Gastrocnemius medialis (tissue), 4 donors: ENCODE results near the gene STRN3.

Experiments
- POLR2A ChIP-seq, 2 donors: fragments of 450-650 bp; IDR thresholded peaks; one replicate each; pipeline ENCODE4 v1.6.1; 2017; ENCODE audit warnings: antibody characterized with exemption in 2 of 2, mild to moderate bottlenecking in 2 of 2, moderate library complexity in 2 of 2
- TF ChIP-seq, protein P1 (sequence below), 5 experiments: fragments of 450-650 bp in 3 of 5; fragments of 200-600 bp in 2 of 5; sonication (generic) in 2 of 5; IDR thresholded peaks in 4 of 5; conservative IDR thresholded peaks in 1 of 5; 1 replicate in 4 of 5; 2 replicates in 1 of 5; pipeline ENCODE4 v1.5.1; 2016 to 2019; ENCODE audit warnings: antibody characterized with exemption in 5 of 5, mild to moderate bottlenecking in 3 of 5, moderate library complexity in 3 of 5

DNA sequence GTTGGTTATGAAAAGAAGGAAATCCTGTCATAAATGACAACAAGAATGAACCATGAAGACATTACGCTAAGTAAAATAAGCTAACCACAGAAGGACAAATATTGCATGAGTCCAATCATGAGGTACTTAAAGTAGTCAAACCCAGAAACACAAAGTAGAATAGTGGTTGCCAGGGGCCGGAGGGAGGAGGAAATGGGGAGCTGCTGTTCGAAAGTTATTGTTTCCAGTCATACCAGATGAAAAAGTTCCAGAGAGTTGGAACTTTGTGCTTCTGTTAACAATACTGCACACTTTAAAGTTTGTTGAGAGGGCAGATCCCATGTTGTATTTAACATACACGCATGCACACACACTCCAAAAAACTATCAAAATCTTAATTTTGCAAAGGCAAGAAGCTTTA lies 82.5 kb downstream of the STRN3 start:
- TF ChIP-seq, protein P1, sequence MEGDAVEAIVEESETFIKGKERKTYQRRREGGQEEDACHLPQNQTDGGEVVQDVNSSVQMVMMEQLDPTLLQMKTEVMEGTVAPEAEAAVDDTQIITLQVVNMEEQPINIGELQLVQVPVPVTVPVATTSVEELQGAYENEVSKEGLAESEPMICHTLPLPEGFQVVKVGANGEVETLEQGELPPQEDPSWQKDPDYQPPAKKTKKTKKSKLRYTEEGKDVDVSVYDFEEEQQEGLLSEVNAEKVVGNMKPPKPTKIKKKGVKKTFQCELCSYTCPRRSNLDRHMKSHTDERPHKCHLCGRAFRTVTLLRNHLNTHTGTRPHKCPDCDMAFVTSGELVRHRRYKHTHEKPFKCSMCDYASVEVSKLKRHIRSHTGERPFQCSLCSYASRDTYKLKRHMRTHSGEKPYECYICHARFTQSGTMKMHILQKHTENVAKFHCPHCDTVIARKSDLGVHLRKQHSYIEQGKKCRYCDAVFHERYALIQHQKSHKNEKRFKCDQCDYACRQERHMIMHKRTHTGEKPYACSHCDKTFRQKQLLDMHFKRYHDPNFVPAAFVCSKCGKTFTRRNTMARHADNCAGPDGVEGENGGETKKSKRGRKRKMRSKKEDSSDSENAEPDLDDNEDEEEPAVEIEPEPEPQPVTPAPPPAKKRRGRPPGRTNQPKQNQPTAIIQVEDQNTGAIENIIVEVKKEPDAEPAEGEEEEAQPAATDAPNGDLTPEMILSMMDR (IDR thresholded peaks at IDR 0.05 in 4 of 5, conservative IDR thresholded peaks at IDR 0.05 in 1 of 5), result no peak
- no peak for TF ChIP-seq POLR2A (IDR thresholded peaks at IDR 0.05)
